Left lung (tissue), 10 donors: ENCODE measurements around the gene NPB. TPM values are rescaled to one million over a fixed set of nuclear protein-coding genes. Genes with fewer than 3 reads are reported as not detected.

Experiments
- ATAC-seq: fragments of 200-7000 bp; cut with Tn5 transposase; one replicate; pipeline ENCODE4 v1.9.1; 2020; ENCODE audit warnings: moderate library complexity
- DNase-seq, 4 donors: peaks; one replicate each; pipeline ENCODE4 v3.0.0-alpha.2; 2013 to 2020
- H3K27ac ChIP-seq, 2 donors: fragments of 200-600 bp; sonication (generic) in 1 of 2; one replicate each; pipeline versions ENCODE4 v1.5.0 to v1.8.0; 2020 to 2021
- H3K27me3 ChIP-seq, 2 donors: fragments of 200-600 bp; sonication (generic) in 1 of 2; one replicate each; pipeline versions ENCODE4 v1.5.0 to v1.8.0; 2020 to 2021
- H3K36me3 ChIP-seq, 2 donors: fragments of 200-600 bp; sonication (generic) in 1 of 2; one replicate each; pipeline versions ENCODE4 v1.5.0 to v1.8.0; 2020 to 2021
- H3K4me1 ChIP-seq, 2 donors: fragments of 200-600 bp; one replicate each; pipeline ENCODE4 v1.8.0; 2021
- H3K4me3 ChIP-seq, 2 donors: fragments of 200-600 bp; sonication (generic) in 1 of 2; one replicate each; pipeline versions ENCODE4 v1.5.0 to v1.8.0; 2020 to 2021; ENCODE audit warnings: mild to moderate bottlenecking in 1 of 2
- H3K9me3 ChIP-seq, 2 donors: fragments of 200-600 bp; sonication (generic) in 1 of 2; one replicate each; pipeline versions ENCODE4 v1.5.0 to v1.8.0; 2020 to 2021
- CTCF ChIP-seq, 2 donors: fragments of 200-600 bp; sonication (generic) in 1 of 2; IDR thresholded peaks; one replicate each; pipeline versions ENCODE4 v1.5.0 to v1.8.0; 2021; ENCODE audit warnings: antibody characterized with exemption in 2 of 2
- intact Hi-C, 2 donors: fragments of 100-400 bp; cut with DNase I; formaldehyde crosslinking; loops; one replicate each; pipeline versions ENCODE4 v1.11.2 to v1.14.2; 2022
- polyA plus RNA-seq, 6 donors: library from polyadenylated mRNA; unstranded; fragments of 120-200 nt; gene quantifications; one replicate each; pipeline ENCODE4 v1.2.1, GENCODE V29; 2013; ENCODE audit not compliant: insufficient read length in 6 of 6
- total RNA-seq, 2 donors: library from RNA; stranded (reverse); fragmentation: NEBNext Ultra II Directional; extraction: Animal tissue kit (Norgen Biotek cat#: 25700); gene quantifications; one replicate each; pipeline ENCODE4 v1.2.1, GENCODE V29; 2021
- donor health status: DM: no; HTN: yes; CAD: no.
- donor health status: DM: no; HTN: no; CAD: no.

NPB gene
- total and polyA plus RNA-seq, 8 donors: 0.26 to 2.1 (median 1.3) TPM

GRCh38 chr17:81912441-81913309 lies 10.6 kb downstream of the NPB start:
- no peak for ATAC-seq
- Histone ChIP-seq H3K27me3 (no peaks in the 10 kb centered on the region), H3K4me1 (peaks cover 20 to 55% of the 10 kb centered on the region in 2 donors), H3K27ac (no peak overlapping the region), H3K4me3 (no peak overlapping the region), H3K9me3 (no peaks in the 10 kb centered on the region), H3K36me3 (peaks cover 0 to 61% of the 10 kb centered on the region in 2 donors)
- intact Hi-C loops: no loop called here
- DNase-seq: no peak
- TF ChIP-seq CTCF (IDR thresholded peaks at IDR 0.05): no peak

- H3K36me3 ChIP-seq: peaks cover 0 to 52% of the 10 kb centered on the region in 2 donors
- no peak for ATAC-seq
- no peak for TF ChIP-seq CTCF (IDR thresholded peaks at IDR 0.05)
- no peak overlapping the region for H3K4me3 ChIP-seq
- H3K9me3 ChIP-seq: no peaks in the 10 kb centered on the region
- no peak for DNase-seq
- no peak overlapping the region for H3K27ac ChIP-seq
- intact Hi-C loops: no loop called here
- no peaks in the 10 kb centered on the region for H3K27me3 ChIP-seq
- peaks cover 24 to 61% of the 10 kb centered on the region in 2 donors for H3K4me1 ChIP-seq
These were observed 11.5 kb downstream of the NPB start for GRCh38 chr17:81913394-81914102.

GRCh38 chr17:81914103-81914850 lies 12.2 kb downstream of the NPB start:
- H3K9me3 ChIP-seq: no peaks in the 10 kb centered on the region
- TF ChIP-seq CTCF (IDR thresholded peaks at IDR 0.05): no peak
- no peak for DNase-seq
- ATAC-seq: no peak
- intact Hi-C loops: no loop called here
- no peak overlapping the region for H3K4me3 ChIP-seq
- H3K36me3 ChIP-seq: peaks cover 0 to 49% of the 10 kb centered on the region in 2 donors
- peaks cover 24 to 62% of the 10 kb centered on the region in 2 donors for H3K4me1 ChIP-seq
- H3K27ac ChIP-seq: no peak overlapping the region
- no peaks in the 10 kb centered on the region for H3K27me3 ChIP-seq

- DNase-seq (no peak), ATAC-seq (no peak)
- Histone ChIP-seq H3K9me3 (no peaks in the 10 kb centered on the region), H3K27ac (no peak overlapping the region), H3K27me3 (no peaks in the 10 kb centered on the region), H3K4me1 (peaks cover 20 to 62% of the 10 kb centered on the region in 2 donors), H3K36me3 (peaks cover 0 to 56% of the 10 kb centered on the region in 2 donors), H3K4me3 (no peak overlapping the region)
- no peak for TF ChIP-seq CTCF (IDR thresholded peaks at IDR 0.05)
- intact Hi-C loops: no loop called here
These were observed 13.3 kb downstream of the NPB start for GRCh38 chr17:81915331-81915730.
